OCI-LY1 (cell line): ENCODE data around the gene PDCD6IP.

ENCODE experiments used
- EZH2 ChIP-seq: fragments of 200-600 bp; sonication (generic), shearing (Covaris generic); IDR thresholded peaks from 2 replicates; pipeline ENCODE4 v1.8.0; 2017; ENCODE audit warnings: borderline replicate concordance, mixed run types, mild to moderate bottlenecking, antibody characterized with exemption, low read length, moderate library complexity, mixed read lengths
- TF ChIP-seq, protein P1 (sequence below): fragments of 200-600 bp; sonication (generic), shearing (Covaris generic); IDR thresholded peaks from 2 replicates; pipeline ENCODE4 v1.5.1; 2017; ENCODE audit warnings: mild to moderate bottlenecking, antibody characterized with exemption, low read length, moderate library complexity, mixed read lengths

DNA sequence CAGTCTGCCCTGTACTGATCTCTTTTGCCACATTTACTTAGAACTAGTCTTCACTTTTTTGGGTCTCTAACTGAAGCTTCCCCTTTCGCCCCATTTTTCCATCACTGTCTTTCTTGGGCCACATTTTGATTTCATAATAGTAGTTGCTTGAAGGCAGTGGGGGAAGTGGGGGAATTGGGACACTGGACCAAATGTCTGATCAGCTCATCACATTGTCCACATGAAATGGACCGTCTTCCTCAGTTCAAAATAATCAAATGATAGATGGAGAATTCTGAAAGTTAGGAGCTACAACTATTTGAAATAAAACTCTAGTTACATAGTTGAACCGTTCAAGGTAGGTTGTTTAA, 747 bp downstream of the PDCD6IP start:
- TF ChIP-seq, protein P1, sequence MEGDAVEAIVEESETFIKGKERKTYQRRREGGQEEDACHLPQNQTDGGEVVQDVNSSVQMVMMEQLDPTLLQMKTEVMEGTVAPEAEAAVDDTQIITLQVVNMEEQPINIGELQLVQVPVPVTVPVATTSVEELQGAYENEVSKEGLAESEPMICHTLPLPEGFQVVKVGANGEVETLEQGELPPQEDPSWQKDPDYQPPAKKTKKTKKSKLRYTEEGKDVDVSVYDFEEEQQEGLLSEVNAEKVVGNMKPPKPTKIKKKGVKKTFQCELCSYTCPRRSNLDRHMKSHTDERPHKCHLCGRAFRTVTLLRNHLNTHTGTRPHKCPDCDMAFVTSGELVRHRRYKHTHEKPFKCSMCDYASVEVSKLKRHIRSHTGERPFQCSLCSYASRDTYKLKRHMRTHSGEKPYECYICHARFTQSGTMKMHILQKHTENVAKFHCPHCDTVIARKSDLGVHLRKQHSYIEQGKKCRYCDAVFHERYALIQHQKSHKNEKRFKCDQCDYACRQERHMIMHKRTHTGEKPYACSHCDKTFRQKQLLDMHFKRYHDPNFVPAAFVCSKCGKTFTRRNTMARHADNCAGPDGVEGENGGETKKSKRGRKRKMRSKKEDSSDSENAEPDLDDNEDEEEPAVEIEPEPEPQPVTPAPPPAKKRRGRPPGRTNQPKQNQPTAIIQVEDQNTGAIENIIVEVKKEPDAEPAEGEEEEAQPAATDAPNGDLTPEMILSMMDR = no peak
- TF ChIP-seq EZH2 = no peak
